ENCODE results near the gene POMP. TPM values are rescaled to one million over a fixed set of nuclear protein-coding genes. Genes with fewer than 3 reads are reported as not detected.

The POMP gene
- total RNA-seq, 1 experiment from 2014 or later = 102 TPM

- H3K4me3 Mint-ChIP-seq = no peak overlapping the region
- H3T11ph ChIP-seq (ENCODE audit: low read length) = no peak overlapping the region
Observed at GRCh38 chr13:28650284-28650683, 8.6 kb upstream of the POMP start.

More at GRCh38 chr13:28650284-28650683, 8.6 kb upstream of the POMP start:
- Histone ChIP-seq H3K79me2 (ENCODE audit: insufficient read depth, low read length) (no peaks in the 10 kb centered on the region), H3K23me2 (ENCODE audit: insufficient read length, low read depth, low read length, poor library complexity, severe bottlenecking) (no peaks in the 10 kb centered on the region), H3K18ac (ENCODE audit: insufficient read length, low read depth, low read length) (no peak overlapping the region), H3K4me1 (ENCODE audit: insufficient read depth, low read length) (no peaks in the 10 kb centered on the region), H4K5ac (ENCODE audit: insufficient read length, low read depth, low read length) (no peak overlapping the region), H3K23ac (ENCODE audit: insufficient read length, low read depth, low read length) (no peak overlapping the region), H2AFZ (ENCODE audit: low read length) (no peak overlapping the region), H2AK5ac (ENCODE audit: insufficient read length, low read length) (no peak overlapping the region), H4K20me1 (ENCODE audit: control insufficient read depth, insufficient read depth, insufficient read length) (no peaks in the 10 kb centered on the region), H2BK15ac (ENCODE audit: low read depth, low read length) (no peak overlapping the region), H3K79me1 (ENCODE audit: insufficient read depth, low read depth, low read length, poor library complexity, severe bottlenecking) (no peaks in the 10 kb centered on the region), H4K91ac (ENCODE audit: insufficient read length, low read depth, low read length) (no peak overlapping the region), H4K8ac (replicated peaks; ENCODE audit: insufficient read length, low read depth, low read length) (no peak overlapping the region), H2BK120ac (ENCODE audit: low read depth, low read length, poor library complexity, severe bottlenecking) (no peak overlapping the region), H2BK12ac (ENCODE audit: insufficient read length, low read depth, low read length) (no peak overlapping the region), H3K56ac (ENCODE audit: insufficient read length, low read depth, low read length) (no peak overlapping the region), H3K4me2 (ENCODE audit: insufficient read depth, insufficient read length, low read length) (no peak overlapping the region), H2BK5ac (ENCODE audit: insufficient read length, low read length) (no peak overlapping the region), H3K14ac (ENCODE audit: insufficient read depth, low read length) (no peak overlapping the region), H3K27ac (ENCODE audit: insufficient read length, low read depth, low read length) (no peak overlapping the region), H3K4ac (ENCODE audit: low read depth, low read length) (no peak overlapping the region), H3K9me3 (ENCODE audit: control insufficient read depth, low read depth, low read length) (no peaks in the 10 kb centered on the region), H3K27me3 (ENCODE audit: insufficient read depth, low read length) (no peaks in the 10 kb centered on the region), H2BK20ac (ENCODE audit: low read depth, low read length, poor library complexity, severe bottlenecking) (no peak overlapping the region), H3K9ac (ENCODE audit: extremely low read depth, insufficient read length, low read length) (no peak overlapping the region)
- no peaks in the 10 kb centered on the region for H3K9me3 Mint-ChIP-seq
- peaks cover 0 to under 1% of the 10 kb centered on the region in 2 experiments; a peak in 1 of 4 replicates for H3K4me1 Mint-ChIP-seq
- no peaks in the 10 kb centered on the region for H3K36me3 Mint-ChIP-seq (ENCODE audit: insufficient read depth in 1 of 3, low read depth in 3 of 3)
- DNase-seq = no peak
- WGBS (ENCODE audit: extremely low coverage, insufficient read length, low lambda C conversion rate) = no CpG with 5 or more reads among the region's 2 CpGs
- TF ChIP-seq, protein P1, sequence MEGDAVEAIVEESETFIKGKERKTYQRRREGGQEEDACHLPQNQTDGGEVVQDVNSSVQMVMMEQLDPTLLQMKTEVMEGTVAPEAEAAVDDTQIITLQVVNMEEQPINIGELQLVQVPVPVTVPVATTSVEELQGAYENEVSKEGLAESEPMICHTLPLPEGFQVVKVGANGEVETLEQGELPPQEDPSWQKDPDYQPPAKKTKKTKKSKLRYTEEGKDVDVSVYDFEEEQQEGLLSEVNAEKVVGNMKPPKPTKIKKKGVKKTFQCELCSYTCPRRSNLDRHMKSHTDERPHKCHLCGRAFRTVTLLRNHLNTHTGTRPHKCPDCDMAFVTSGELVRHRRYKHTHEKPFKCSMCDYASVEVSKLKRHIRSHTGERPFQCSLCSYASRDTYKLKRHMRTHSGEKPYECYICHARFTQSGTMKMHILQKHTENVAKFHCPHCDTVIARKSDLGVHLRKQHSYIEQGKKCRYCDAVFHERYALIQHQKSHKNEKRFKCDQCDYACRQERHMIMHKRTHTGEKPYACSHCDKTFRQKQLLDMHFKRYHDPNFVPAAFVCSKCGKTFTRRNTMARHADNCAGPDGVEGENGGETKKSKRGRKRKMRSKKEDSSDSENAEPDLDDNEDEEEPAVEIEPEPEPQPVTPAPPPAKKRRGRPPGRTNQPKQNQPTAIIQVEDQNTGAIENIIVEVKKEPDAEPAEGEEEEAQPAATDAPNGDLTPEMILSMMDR (conservative IDR thresholded peaks at IDR 0.05) = no peak
- no peaks in the 10 kb centered on the region for H3K27me3 Mint-ChIP-seq (ENCODE audit: low read depth)
- H3K27ac Mint-ChIP-seq = no peak overlapping the region

Measured in H9 (cell line).